Panc1 (cell line): ENCODE results near the gene KLHL2. TPM values are rescaled to one million over a fixed set of nuclear protein-coding genes. Genes with fewer than 3 reads are reported as not detected.
"Not testable (repeated sequence)": the region's sequence is repeated elsewhere in the genome, so short reads cannot be mapped to it uniquely, and the experiment has no call there.

Experiments used
- ATAC-seq: fragments of 200-7000 bp; cut with Tn5 transposase; 2 replicates; pipeline ENCODE4 v1.9.1; 2020; ENCODE audit warnings: mild to moderate bottlenecking, moderate library complexity
- BruUV-seq: library from RNA; stranded (reverse); fragments of 400-500 nt; replicated peaks from 2 replicates; lab custom pipeline; 2021; lab: Mats Ljungman, UMichigan
- CTCF ChIA-PET: fragments of 300-600 bp; sonication (Branson Sonifier 250); formaldehyde crosslinking; loops from one replicate; lab custom pipeline; 2022; ENCODE audit warnings: antibody characterized with exemption; lab: Charles Lee
- POLR2A ChIA-PET: fragments of 300-600 bp; sonication (Branson Sonifier 250); formaldehyde crosslinking; loops from one replicate; lab custom pipeline; 2022; ENCODE audit warnings: antibody characterized with exemption; lab: Charles Lee
- DNase-seq: peaks from one replicate; pipeline ENCODE4 v3.0.0-alpha.2; 2010; ENCODE audit warnings: low read depth, low spot score
- H3K27ac ChIP-seq: 2 replicates; pipeline ENCODE4 v1.5.1; 2011; ENCODE audit warnings: mild to moderate bottlenecking, low read length, inconsistent platforms
- H3K27me3 ChIP-seq: fragments of 200-500 bp; sonication (Bioruptor generic); 2 replicates; pipeline ENCODE4 v1.6.0; 2014; ENCODE audit warnings: low read length, inconsistent platforms; ENCODE audit not compliant: control insufficient read depth, insufficient read depth
- H3K36me3 ChIP-seq: fragments of 200-500 bp; sonication (Bioruptor generic); 2 replicates; pipeline ENCODE4 v1.5.1; 2014; ENCODE audit warnings: inconsistent platforms, mild to moderate bottlenecking, low read length, moderate library complexity; ENCODE audit not compliant: control insufficient read depth, insufficient read depth
- H3K4me1 ChIP-seq: 2 replicates; pipeline ENCODE4 v1.5.1; 2011; ENCODE audit warnings: inconsistent platforms, mild to moderate bottlenecking, low read length, moderate library complexity; ENCODE audit not compliant: control insufficient read depth, insufficient read depth
- H3K4me3 ChIP-seq, 2 experiments: 2 replicates each; pipeline ENCODE4 v1.5.1; 2011 to 2012; ENCODE audit warnings: low read depth in 2 of 2, low read length in 2 of 2, mild to moderate bottlenecking in 2 of 2, inconsistent platforms in 1 of 2, moderate library complexity in 1 of 2
- H3K9me3 ChIP-seq: fragments of 200-500 bp; sonication (Bioruptor generic); 2 replicates; pipeline ENCODE4 v1.5.1; 2014; ENCODE audit warnings: low read depth, mild to moderate bottlenecking, inconsistent platforms, low read length, moderate library complexity; ENCODE audit not compliant: control insufficient read depth, insufficient read depth
- POLR2AphosphoS5 ChIP-seq: IDR thresholded peaks from 2 replicates; pipeline ENCODE4 v1.6.1; 2012; ENCODE audit warnings: mild to moderate bottlenecking, low read depth, low read length, moderate library complexity
- REST ChIP-seq, 2 experiments: IDR thresholded peaks; 2 replicates each; pipeline ENCODE4 v1.6.1; 2011 to 2012; ENCODE audit warnings: low read depth in 2 of 2, control low read depth in 1 of 2, low read length in 1 of 2, mild to moderate bottlenecking in 1 of 2, moderate library complexity in 1 of 2; ENCODE audit not compliant: insufficient read depth in 1 of 2
- SIN3A ChIP-seq: IDR thresholded peaks from 2 replicates; pipeline ENCODE4 v1.6.1; 2012; ENCODE audit warnings: low read depth, mild to moderate bottlenecking, low read length, moderate library complexity, borderline replicate concordance; ENCODE audit not compliant: insufficient read depth
- TCF7L2 ChIP-seq: IDR thresholded peaks from 2 replicates; pipeline ENCODE4 v1.6.1; 2011; ENCODE audit warnings: mild to moderate bottlenecking, low read depth, low read length, inconsistent platforms
- in situ Hi-C: cut with HindIII; loops from 2 replicates; pipeline ENCODE4 v1.10.0; 2016; ENCODE audit warnings: low sequenced_read_pairs, low pct_unique_long_range_greater_than_20kb
- intact Hi-C: fragments of 100-400 bp; cut with micrococcal nuclease; formaldehyde crosslinking; loops from one replicate; pipeline ENCODE4 v1.10.0; 2022; ENCODE audit not compliant: unreplicated experiment
- total RNA-seq: library from RNA; stranded (reverse); gene quantifications from one replicate; pipeline ENCODE4 v1.2.1, GENCODE V29; 2021; ENCODE audit not compliant: unreplicated experiment
- TF ChIP-seq, protein P1 (sequence below): fragments of 450-650 bp; IDR thresholded peaks from 2 replicates; pipeline ENCODE4 v1.5.1; 2017; ENCODE audit warnings: mild to moderate bottlenecking

Gene KLHL2
- total RNA-seq, 1 experiment from 2014 or later, result 17.4 TPM

- Histone ChIP-seq H3K4me1 (no peaks in the 10 kb centered on the region), H3K4me3 (no peak overlapping the region), H3K9me3 (no peaks in the 10 kb centered on the region), H3K27ac (no peak overlapping the region), H3K36me3 (no peaks in the 10 kb centered on the region), H3K27me3 (no peaks in the 10 kb centered on the region)
- ChIA-PET POLR2A (no interaction called here), CTCF (no interaction called here)
- DNase-seq, result no peak
- ATAC-seq, result no peak
- BruUV-seq, result no TSS peak
- intact Hi-C loops (no loop called here), in situ Hi-C loops (no loop called here)
- no peak for TF ChIP-seq TCF7L2
- TF ChIP-seq POLR2AphosphoS5, result no peak
- TF ChIP-seq, protein P1, sequence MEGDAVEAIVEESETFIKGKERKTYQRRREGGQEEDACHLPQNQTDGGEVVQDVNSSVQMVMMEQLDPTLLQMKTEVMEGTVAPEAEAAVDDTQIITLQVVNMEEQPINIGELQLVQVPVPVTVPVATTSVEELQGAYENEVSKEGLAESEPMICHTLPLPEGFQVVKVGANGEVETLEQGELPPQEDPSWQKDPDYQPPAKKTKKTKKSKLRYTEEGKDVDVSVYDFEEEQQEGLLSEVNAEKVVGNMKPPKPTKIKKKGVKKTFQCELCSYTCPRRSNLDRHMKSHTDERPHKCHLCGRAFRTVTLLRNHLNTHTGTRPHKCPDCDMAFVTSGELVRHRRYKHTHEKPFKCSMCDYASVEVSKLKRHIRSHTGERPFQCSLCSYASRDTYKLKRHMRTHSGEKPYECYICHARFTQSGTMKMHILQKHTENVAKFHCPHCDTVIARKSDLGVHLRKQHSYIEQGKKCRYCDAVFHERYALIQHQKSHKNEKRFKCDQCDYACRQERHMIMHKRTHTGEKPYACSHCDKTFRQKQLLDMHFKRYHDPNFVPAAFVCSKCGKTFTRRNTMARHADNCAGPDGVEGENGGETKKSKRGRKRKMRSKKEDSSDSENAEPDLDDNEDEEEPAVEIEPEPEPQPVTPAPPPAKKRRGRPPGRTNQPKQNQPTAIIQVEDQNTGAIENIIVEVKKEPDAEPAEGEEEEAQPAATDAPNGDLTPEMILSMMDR, result no peak
- no peak for TF ChIP-seq SIN3A
- TF ChIP-seq REST (IDR thresholded peaks at IDR 0.05; ENCODE audit: insufficient read depth in 1 of 2, low read depth in 2 of 2, low read length in 1 of 2), result no peak
Measured at GRCh38 chr4:165234766-165235165, 27.4 kb downstream of the KLHL2 start.

DNA sequence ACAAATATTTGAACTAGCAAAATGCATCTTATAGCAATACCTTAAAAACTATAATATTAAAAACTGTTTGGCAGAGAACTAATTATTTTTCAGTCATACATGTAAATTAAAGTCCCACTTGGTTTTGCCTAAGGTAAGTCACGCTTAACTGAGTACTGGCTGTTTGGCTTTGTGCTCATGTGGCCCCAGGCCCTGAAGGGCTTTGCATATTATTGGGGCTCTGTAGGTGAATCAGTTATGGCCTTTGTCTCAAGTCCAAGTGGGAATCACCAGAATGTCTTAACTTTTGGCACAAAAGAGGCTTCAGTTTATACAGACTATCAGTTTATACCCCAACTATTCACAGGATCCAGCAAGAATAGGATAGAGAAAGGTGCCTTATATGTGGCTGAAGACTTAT lies 29.5 kb downstream of the KLHL2 start:
- POLR2A ChIA-PET, intact Hi-C loops, H3K36me3 ChIP-seq, ATAC-seq, in situ Hi-C loops, H3K4me3 ChIP-seq, DNase-seq, H3K4me1 ChIP-seq, H3K27me3 ChIP-seq, BruUV-seq, H3K9me3 ChIP-seq, H3K27ac ChIP-seq, CTCF ChIA-PET: not testable (repeated sequence)

DNA sequence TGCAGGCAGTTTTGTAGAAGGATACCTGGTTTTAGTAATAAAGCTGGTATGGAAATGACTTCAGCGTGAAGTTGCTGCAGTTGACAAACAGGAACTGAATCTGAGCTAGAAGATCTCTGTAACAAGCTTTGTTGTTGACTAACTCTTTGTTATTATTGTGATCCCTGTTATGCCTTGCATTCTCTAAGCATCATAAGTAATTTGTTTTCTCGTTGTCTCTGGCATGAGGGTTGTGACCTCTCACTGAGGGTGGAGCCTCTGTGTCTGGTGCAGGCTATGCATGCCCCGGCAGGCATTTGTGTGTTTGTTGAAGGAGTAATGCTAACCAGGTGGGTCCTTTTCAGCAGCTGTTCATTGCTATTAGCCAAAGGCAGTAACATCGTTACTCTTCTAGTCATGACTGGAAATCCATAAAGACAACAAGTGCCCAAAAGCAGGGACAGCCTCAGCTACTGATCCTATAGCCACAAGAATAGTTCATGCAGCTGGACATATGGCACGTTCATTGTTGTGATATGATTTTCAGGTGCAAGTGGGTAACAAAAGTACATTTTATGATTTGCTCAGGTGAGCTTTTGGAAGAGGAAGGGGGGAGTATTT lies 30.8 kb downstream of the KLHL2 start:
- CTCF ChIA-PET, intact Hi-C loops, H3K27me3 ChIP-seq, DNase-seq, H3K4me3 ChIP-seq, H3K36me3 ChIP-seq, H3K4me1 ChIP-seq, H3K27ac ChIP-seq, H3K9me3 ChIP-seq, BruUV-seq, in situ Hi-C loops, ATAC-seq, POLR2A ChIA-PET: not testable (repeated sequence)

DNA sequence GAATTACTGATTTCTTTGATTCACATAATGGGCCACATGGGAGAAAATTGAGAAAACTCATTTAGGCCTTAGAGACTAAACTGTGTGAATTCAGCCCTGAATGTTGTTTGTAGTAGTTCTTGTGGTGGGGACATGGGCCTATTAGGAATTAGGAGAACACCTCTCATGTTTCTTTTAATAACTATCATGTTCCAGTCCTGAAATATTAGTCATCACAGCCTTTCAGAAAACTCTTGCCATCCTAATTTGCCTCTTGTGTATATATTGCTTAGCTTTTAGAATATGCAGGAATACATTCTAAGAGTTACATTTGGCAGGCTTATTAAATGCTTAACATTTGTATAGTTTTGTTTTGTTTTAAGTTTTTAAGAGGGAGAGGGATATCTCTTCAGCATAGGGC lies 33.4 kb downstream of the KLHL2 start:
- H3K4me3 ChIP-seq, CTCF ChIA-PET, in situ Hi-C loops, H3K27me3 ChIP-seq, intact Hi-C loops, H3K36me3 ChIP-seq, DNase-seq, BruUV-seq, H3K4me1 ChIP-seq, ATAC-seq, POLR2A ChIA-PET, H3K27ac ChIP-seq, H3K9me3 ChIP-seq: not testable (repeated sequence)

GRCh38 chr4:165244148-165244547 lies 36.8 kb downstream of the KLHL2 start:
- ATAC-seq, in situ Hi-C loops, H3K4me1 ChIP-seq, CTCF ChIA-PET, BruUV-seq, intact Hi-C loops, DNase-seq, POLR2A ChIA-PET, H3K9me3 ChIP-seq, H3K27ac ChIP-seq, H3K36me3 ChIP-seq, H3K27me3 ChIP-seq, H3K4me3 ChIP-seq: not testable (repeated sequence)
